ENCODE measurements around the gene RGS3. TPM values are rescaled to one million over a fixed set of nuclear protein-coding genes. Genes with fewer than 3 reads are reported as not detected.

The RGS3 gene
- total and polyA plus RNA-seq, 2 of the 13 experiments (the other 11 are each of a cell fraction or from before 2014, with no cell fraction given), result 17.1 to 28.8 TPM

- POLR2A ChIA-PET, result no interaction called here
- DNase-seq (ENCODE audit: low spot score) (no peak), FAIRE-seq (no peak), ATAC-seq (no peak)
- BruUV-seq (replicated peaks), result no TSS peak
- Histone ChIP-seq H3K79me2 (ENCODE audit: insufficient read depth, low read length) (no peaks in the 10 kb centered on the region), H3K4me1 (ENCODE audit: insufficient read depth, low read length) (no peaks in the 10 kb centered on the region), H3K9me3 (ENCODE audit: low read length) (no peaks in the 10 kb centered on the region), H3K4me2 (ENCODE audit: low read depth, low read length) (no peak overlapping the region), H3K27ac (ENCODE audit: extremely low read length, insufficient read depth, low read length) (no peak overlapping the region), H3K27me3 (ENCODE audit: control insufficient read depth in 1 of 2, insufficient read depth in 2 of 2, low read length in 2 of 2) (no peaks in the 10 kb centered on the region), H3K9ac (ENCODE audit: insufficient read depth, low read depth, low read length) (no peak overlapping the region), H4K20me1 (ENCODE audit: insufficient read depth, low read length) (no peaks in the 10 kb centered on the region), H3K4me3 (replicated peaks in 1 of 3; ENCODE audit: insufficient read depth in 1 of 3, low read depth in 2 of 3, low read length in 3 of 3) (no peak overlapping the region), H2AFZ (ENCODE audit: low read length) (no peak overlapping the region), H3K36me3 (replicated peaks in 1 of 2; ENCODE audit: control insufficient read depth in 1 of 2, insufficient read depth in 2 of 2, low read length in 2 of 2) (peaks cover 42 to 79% of the 10 kb centered on the region in 2 experiments)
- CTCF ChIA-PET (ENCODE audit: low intra/inter-chr PET ratio, low total read pairs), result no interaction called here
- 97% methylated on average over 7 of the region's 8 CpGs for WGBS (ENCODE audit: low lambda C conversion rate)
- in situ Hi-C loops (cut with HindIII; ENCODE audit: extremely low pct_ligation_motif_present, low pct_unique_long_range_greater_than_20kb), result no loop called here
- intact Hi-C loops (cut with micrococcal nuclease; ENCODE audit: unreplicated experiment), result no loop called here
- TF ChIP-seq CBFB (CRISPR knock-in tag; IDR thresholded peaks at IDR 0.05) (no peak), BCL6 (CRISPR knock-in tag; IDR thresholded peaks at IDR 0.05) (no peak), KLF6 (CRISPR knock-in tag; IDR thresholded peaks at IDR 0.05) (no peak), MTF2 (CRISPR knock-in tag; IDR thresholded peaks at IDR 0.05; ENCODE audit: borderline replicate concordance) (no peak), CREB3 (CRISPR knock-in tag; IDR thresholded peaks at IDR 0.05) (no peak), NAIF1 (CRISPR knock-in tag; IDR thresholded peaks at IDR 0.05; ENCODE audit: borderline replicate concordance) (no peak)
- TF ChIP-seq, protein P1, sequence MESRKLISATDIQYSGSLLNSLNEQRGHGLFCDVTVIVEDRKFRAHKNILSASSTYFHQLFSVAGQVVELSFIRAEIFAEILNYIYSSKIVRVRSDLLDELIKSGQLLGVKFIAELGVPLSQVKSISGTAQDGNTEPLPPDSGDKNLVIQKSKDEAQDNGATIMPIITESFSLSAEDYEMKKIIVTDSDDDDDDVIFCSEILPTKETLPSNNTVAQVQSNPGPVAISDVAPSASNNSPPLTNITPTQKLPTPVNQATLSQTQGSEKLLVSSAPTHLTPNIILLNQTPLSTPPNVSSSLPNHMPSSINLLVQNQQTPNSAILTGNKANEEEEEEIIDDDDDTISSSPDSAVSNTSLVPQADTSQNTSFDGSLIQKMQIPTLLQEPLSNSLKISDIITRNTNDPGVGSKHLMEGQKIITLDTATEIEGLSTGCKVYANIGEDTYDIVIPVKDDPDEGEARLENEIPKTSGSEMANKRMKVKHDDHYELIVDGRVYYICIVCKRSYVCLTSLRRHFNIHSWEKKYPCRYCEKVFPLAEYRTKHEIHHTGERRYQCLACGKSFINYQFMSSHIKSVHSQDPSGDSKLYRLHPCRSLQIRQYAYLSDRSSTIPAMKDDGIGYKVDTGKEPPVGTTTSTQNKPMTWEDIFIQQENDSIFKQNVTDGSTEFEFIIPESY (CRISPR knock-in tag; IDR thresholded peaks at IDR 0.05), result no peak
Observed at GRCh38 chr9:113533335-113534225, 70.1 kb downstream of the RGS3 start.
